Measurements from ENCODE around the gene KCNAB1. TPM values are rescaled to one million over a fixed set of nuclear protein-coding genes. Genes with fewer than 3 reads are reported as not detected.

Gene KCNAB1
- total RNA-seq, 2 donors from 2014 or later = 0.26 TPM; not detected in 1

- Mint-ChIP-seq H3K27ac (no peak overlapping the region), H3K27me3 (peaks cover 36% of the 10 kb centered on the region), H3K36me3 (ENCODE audit: low read depth) (no peaks in the 10 kb centered on the region), H3K4me3 (no peak overlapping the region), H3K4me1 (no peaks in the 10 kb centered on the region)
- ATAC-seq (no peak), DNase-seq (no peak)
- H3K9me3 ChIP-seq (ENCODE audit: control insufficient read depth, low read length, poor library complexity, severe bottlenecking) = no peaks in the 10 kb centered on the region
These were observed 329.6 kb downstream of the KCNAB1 start for GRCh38 chr3:156449710-156450574.

GRCh38 chr3:156455839-156456238 is 335.5 kb downstream of the KCNAB1 start:
- no peaks in the 10 kb centered on the region for H3K9me3 ChIP-seq (ENCODE audit: control insufficient read depth, low read length, poor library complexity, severe bottlenecking)
- no peak overlapping the region for H3K27ac Mint-ChIP-seq
- peaks cover 11% of the 10 kb centered on the region for H3K27me3 Mint-ChIP-seq
- DNase-seq (no peak), ATAC-seq (no peak)
- H3K4me3 Mint-ChIP-seq = no peak overlapping the region
- no peaks in the 10 kb centered on the region for H3K36me3 Mint-ChIP-seq (ENCODE audit: low read depth)
- no peaks in the 10 kb centered on the region for H3K4me1 Mint-ChIP-seq

- Mint-ChIP-seq H3K36me3 (ENCODE audit: low read depth) (no peaks in the 10 kb centered on the region), H3K4me1 (no peaks in the 10 kb centered on the region)
- no peaks in the 10 kb centered on the region for H3K9me3 ChIP-seq (ENCODE audit: control insufficient read depth, low read length, poor library complexity, severe bottlenecking)
These were observed 336.4 kb downstream of the KCNAB1 start for GRCh38 chr3:156456771-156457224.

GRCh38 chr3:156459434-156459833 is 339.1 kb downstream of the KCNAB1 start:
- H3K9me3 ChIP-seq (ENCODE audit: control insufficient read depth, low read length, poor library complexity, severe bottlenecking) = no peaks in the 10 kb centered on the region
- H3K4me1 Mint-ChIP-seq = no peaks in the 10 kb centered on the region
- H3K36me3 Mint-ChIP-seq (ENCODE audit: low read depth) = no peaks in the 10 kb centered on the region
- ATAC-seq (no peak), DNase-seq (no peak)
- H3K4me3 Mint-ChIP-seq = no peak overlapping the region
- H3K27me3 Mint-ChIP-seq = peaks cover 21% of the 10 kb centered on the region
- H3K27ac Mint-ChIP-seq = no peak overlapping the region

More at GRCh38 chr3:156456771-156457224, 336.4 kb downstream of the KCNAB1 start:
- ATAC-seq = no peak
- no peak overlapping the region for H3K4me3 Mint-ChIP-seq
- H3K27ac Mint-ChIP-seq = no peak overlapping the region
- DNase-seq = no peak
- peaks cover 16% of the 10 kb centered on the region for H3K27me3 Mint-ChIP-seq

- no peak for ATAC-seq
These were observed 339.8 kb downstream of the KCNAB1 start for GRCh38 chr3:156460206-156460611.

GRCh38 chr3:156461889-156462288 is 341.5 kb downstream of the KCNAB1 start:
- Mint-ChIP-seq H3K4me1 (no peaks in the 10 kb centered on the region), H3K27me3 (peaks cover 33% of the 10 kb centered on the region), H3K27ac (no peak overlapping the region), H3K36me3 (ENCODE audit: low read depth) (no peaks in the 10 kb centered on the region), H3K4me3 (no peak overlapping the region)
- no peak for ATAC-seq
- H3K9me3 ChIP-seq (ENCODE audit: control insufficient read depth, low read length, poor library complexity, severe bottlenecking) = no peaks in the 10 kb centered on the region
- DNase-seq = no peak

More at GRCh38 chr3:156460206-156460611, 339.8 kb downstream of the KCNAB1 start:
- Mint-ChIP-seq H3K4me3 (no peak overlapping the region), H3K27me3 (peaks cover 22% of the 10 kb centered on the region), H3K36me3 (ENCODE audit: low read depth) (no peaks in the 10 kb centered on the region), H3K4me1 (no peaks in the 10 kb centered on the region), H3K27ac (no peak overlapping the region)
- DNase-seq = no peak
- no peaks in the 10 kb centered on the region for H3K9me3 ChIP-seq (ENCODE audit: control insufficient read depth, low read length, poor library complexity, severe bottlenecking)

GRCh38 chr3:156463123-156463522 is 342.7 kb downstream of the KCNAB1 start:
- Mint-ChIP-seq H3K4me3 (no peak overlapping the region), H3K36me3 (ENCODE audit: low read depth) (no peaks in the 10 kb centered on the region), H3K4me1 (no peaks in the 10 kb centered on the region), H3K27ac (no peak overlapping the region), H3K27me3 (peaks cover 33% of the 10 kb centered on the region)
- ATAC-seq = no peak
- no peaks in the 10 kb centered on the region for H3K9me3 ChIP-seq (ENCODE audit: control insufficient read depth, low read length, poor library complexity, severe bottlenecking)
- no peak for DNase-seq

- Mint-ChIP-seq H3K4me3 (no peak overlapping the region), H3K27me3 (peaks cover 33% of the 10 kb centered on the region)
These were observed 344.8 kb downstream of the KCNAB1 start for GRCh38 chr3:156465194-156465593.

GRCh38 chr3:156469456-156469855 is 349.1 kb downstream of the KCNAB1 start:
- Mint-ChIP-seq H3K4me1 (no peaks in the 10 kb centered on the region), H3K36me3 (ENCODE audit: low read depth) (peaks cover 4% of the 10 kb centered on the region), H3K27ac (no peak overlapping the region), H3K4me3 (no peak overlapping the region), H3K27me3 (peaks cover 25% of the 10 kb centered on the region)
- no peak for DNase-seq
- ATAC-seq = no peak
- no peaks in the 10 kb centered on the region for H3K9me3 ChIP-seq (ENCODE audit: control insufficient read depth, low read length, poor library complexity, severe bottlenecking)

More at GRCh38 chr3:156465194-156465593, 344.8 kb downstream of the KCNAB1 start:
- DNase-seq (no peak), ATAC-seq (no peak)
- H3K9me3 ChIP-seq (ENCODE audit: control insufficient read depth, low read length, poor library complexity, severe bottlenecking) = no peaks in the 10 kb centered on the region
- no peak overlapping the region for H3K27ac Mint-ChIP-seq
- no peaks in the 10 kb centered on the region for H3K36me3 Mint-ChIP-seq (ENCODE audit: low read depth)
- no peaks in the 10 kb centered on the region for H3K4me1 Mint-ChIP-seq

GRCh38 chr3:156471431-156471830 is 351.1 kb downstream of the KCNAB1 start:
- DNase-seq (no peak), ATAC-seq (no peak)
- H3K27me3 Mint-ChIP-seq = peaks cover 18% of the 10 kb centered on the region
- H3K36me3 Mint-ChIP-seq (ENCODE audit: low read depth) = peaks cover 4% of the 10 kb centered on the region
- H3K9me3 ChIP-seq (ENCODE audit: control insufficient read depth, low read length, poor library complexity, severe bottlenecking) = no peaks in the 10 kb centered on the region
- peaks cover 2% of the 10 kb centered on the region for H3K4me1 Mint-ChIP-seq
- no peak overlapping the region for H3K27ac Mint-ChIP-seq
- H3K4me3 Mint-ChIP-seq = no peak overlapping the region

GRCh38 chr3:156472150-156472549 is 351.8 kb downstream of the KCNAB1 start:
- no peak for ATAC-seq
- no peaks in the 10 kb centered on the region for H3K9me3 ChIP-seq (ENCODE audit: control insufficient read depth, low read length, poor library complexity, severe bottlenecking)
- H3K27me3 Mint-ChIP-seq = peaks cover 18% of the 10 kb centered on the region
- H3K4me3 Mint-ChIP-seq = no peak overlapping the region
- peaks cover 4% of the 10 kb centered on the region for H3K36me3 Mint-ChIP-seq (ENCODE audit: low read depth)
- H3K4me1 Mint-ChIP-seq = peaks cover 2% of the 10 kb centered on the region
- DNase-seq = no peak
- no peak overlapping the region for H3K27ac Mint-ChIP-seq

- no peaks in the 10 kb centered on the region for H3K9me3 ChIP-seq (ENCODE audit: control insufficient read depth, low read length, poor library complexity, severe bottlenecking)
- ATAC-seq = no peak
- no peak overlapping the region for H3K27ac Mint-ChIP-seq
- H3K36me3 Mint-ChIP-seq (ENCODE audit: low read depth) = peaks cover 4% of the 10 kb centered on the region
- peaks cover 18% of the 10 kb centered on the region for H3K27me3 Mint-ChIP-seq
- no peak for DNase-seq
- no peak overlapping the region for H3K4me3 Mint-ChIP-seq
- peaks cover 2% of the 10 kb centered on the region for H3K4me1 Mint-ChIP-seq
These were observed 352.3 kb downstream of the KCNAB1 start for GRCh38 chr3:156472684-156473083.

GRCh38 chr3:156473341-156473740 is 353.0 kb downstream of the KCNAB1 start:
- H3K27me3 Mint-ChIP-seq = peaks cover 18% of the 10 kb centered on the region
- H3K27ac Mint-ChIP-seq = no peak overlapping the region
- H3K4me3 Mint-ChIP-seq = no peak overlapping the region
- ATAC-seq (no peak), DNase-seq (no peak)
- peaks cover 4% of the 10 kb centered on the region for H3K36me3 Mint-ChIP-seq (ENCODE audit: low read depth)
- no peaks in the 10 kb centered on the region for H3K9me3 ChIP-seq (ENCODE audit: control insufficient read depth, low read length, poor library complexity, severe bottlenecking)
- peaks cover 2% of the 10 kb centered on the region for H3K4me1 Mint-ChIP-seq
